Measurements from ENCODE around the gene PURB. TPM values are rescaled to one million over a fixed set of nuclear protein-coding genes. Genes with fewer than 3 reads are reported as not detected.

Gene PURB
- total and polyA plus RNA-seq, 5 donors from 2014 or later = 1.1 to 29.9 (median 2.3) TPM

- peaks cover 7% of the 10 kb centered on the region for H3K27me3 Mint-ChIP-seq
Measured at GRCh38 chr7:44905002-44905635, 19.8 kb upstream of the PURB start.

GRCh38 chr7:44899443-44899842 is 14.1 kb upstream of the PURB start:
- Histone ChIP-seq H3K4me3 (ENCODE audit: low read depth, low read length) (no peak overlapping the region), H3K4me1 (ENCODE audit: control insufficient read depth, insufficient read depth, low read length, poor library complexity, severe bottlenecking) (no peaks in the 10 kb centered on the region), H3K27me3 (ENCODE audit: control insufficient read depth, insufficient read depth, low read length) (no peaks in the 10 kb centered on the region), H3K36me3 (ENCODE audit: control insufficient read depth, insufficient read depth, low read length) (no peaks in the 10 kb centered on the region), H3K9me3 (ENCODE audit: control insufficient read depth in 2 of 2, low read length in 2 of 2) (no peaks in the 10 kb centered on the region), H3K27ac (ENCODE audit: insufficient read depth, low read length, poor library complexity, severe bottlenecking) (no peak overlapping the region)
- no peak for ATAC-seq (ENCODE audit: low read depth in 2 of 2)
- Mint-ChIP-seq H3K27me3 (peaks cover 5% of the 10 kb centered on the region), H3K27ac (peak overlapping the region in 1 of 3 donors; percentile 20), H3K4me1 (no peaks in the 10 kb centered on the region), H3K4me3 (no peak overlapping the region), H3K9me3 (peaks cover 0 to 2% (median 0%) of the 10 kb centered on the region in 7 donors), H3K36me3 (no peaks in the 10 kb centered on the region)
- no peak for DNase-seq

More at GRCh38 chr7:44905002-44905635, 19.8 kb upstream of the PURB start:
- DNase-seq (no peak), ATAC-seq (ENCODE audit: low read depth in 2 of 2) (no peak)
- Histone ChIP-seq H3K4me3 (ENCODE audit: low read depth, low read length) (no peak overlapping the region), H3K9me3 (ENCODE audit: control insufficient read depth in 2 of 2, low read length in 2 of 2) (no peaks in the 10 kb centered on the region), H3K36me3 (ENCODE audit: control insufficient read depth, insufficient read depth, low read length) (no peaks in the 10 kb centered on the region), H3K27me3 (ENCODE audit: control insufficient read depth, insufficient read depth, low read length) (no peaks in the 10 kb centered on the region), H3K27ac (ENCODE audit: insufficient read depth, low read length, poor library complexity, severe bottlenecking) (no peak overlapping the region), H3K4me1 (ENCODE audit: control insufficient read depth, insufficient read depth, low read length, poor library complexity, severe bottlenecking) (no peaks in the 10 kb centered on the region)
- Mint-ChIP-seq H3K9me3 (peaks cover 0 to 2% (median 0%) of the 10 kb centered on the region in 7 donors), H3K4me1 (no peaks in the 10 kb centered on the region), H3K4me3 (no peak overlapping the region), H3K27ac (no peak overlapping the region), H3K36me3 (no peaks in the 10 kb centered on the region)

GRCh38 chr7:44898039-44898438 is 12.7 kb upstream of the PURB start:
- Histone ChIP-seq H3K4me3 (ENCODE audit: low read depth, low read length) (no peak overlapping the region), H3K27me3 (ENCODE audit: control insufficient read depth, insufficient read depth, low read length) (no peaks in the 10 kb centered on the region), H3K9me3 (ENCODE audit: control insufficient read depth in 2 of 2, low read length in 2 of 2) (no peaks in the 10 kb centered on the region), H3K4me1 (ENCODE audit: control insufficient read depth, insufficient read depth, low read length, poor library complexity, severe bottlenecking) (no peaks in the 10 kb centered on the region), H3K27ac (ENCODE audit: insufficient read depth, low read length, poor library complexity, severe bottlenecking) (no peak overlapping the region), H3K36me3 (ENCODE audit: control insufficient read depth, insufficient read depth, low read length) (no peaks in the 10 kb centered on the region)
- Mint-ChIP-seq H3K27ac (no peak overlapping the region), H3K4me1 (no peaks in the 10 kb centered on the region), H3K4me3 (no peak overlapping the region), H3K36me3 (no peaks in the 10 kb centered on the region), H3K9me3 (no peaks in the 10 kb centered on the region), H3K27me3 (peaks cover 5% of the 10 kb centered on the region)
- DNase-seq (peak in 1 of 3 donors; percentile 24), ATAC-seq (ENCODE audit: low read depth in 2 of 2) (no peak)

- H3K9me3 Mint-ChIP-seq = no peaks in the 10 kb centered on the region
- peaks cover 5% of the 10 kb centered on the region for H3K27me3 Mint-ChIP-seq
- no peaks in the 10 kb centered on the region for H3K9me3 ChIP-seq (ENCODE audit: control insufficient read depth in 2 of 2, low read length in 2 of 2)
- H3K4me3 ChIP-seq (ENCODE audit: low read depth, low read length) = no peak overlapping the region
- H3K36me3 ChIP-seq (ENCODE audit: control insufficient read depth, insufficient read depth, low read length) = no peaks in the 10 kb centered on the region
- H3K4me1 Mint-ChIP-seq = no peaks in the 10 kb centered on the region
- H3K36me3 Mint-ChIP-seq = no peaks in the 10 kb centered on the region
- H3K27me3 ChIP-seq (ENCODE audit: control insufficient read depth, insufficient read depth, low read length) = no peaks in the 10 kb centered on the region
- DNase-seq (no peak), ATAC-seq (ENCODE audit: low read depth in 2 of 2) (no peak)
- no peak overlapping the region for H3K27ac Mint-ChIP-seq
- no peak overlapping the region for H3K4me3 Mint-ChIP-seq
- H3K4me1 ChIP-seq (ENCODE audit: control insufficient read depth, insufficient read depth, low read length, poor library complexity, severe bottlenecking) = no peaks in the 10 kb centered on the region
- H3K27ac ChIP-seq (ENCODE audit: insufficient read depth, low read length, poor library complexity, severe bottlenecking) = no peak overlapping the region
Measured at GRCh38 chr7:44897309-44897708, 12.0 kb upstream of the PURB start.

- no peaks in the 10 kb centered on the region for H3K36me3 Mint-ChIP-seq
- no peak for ATAC-seq (ENCODE audit: low read depth in 2 of 2)
- Histone ChIP-seq H3K4me3 (ENCODE audit: low read depth, low read length) (no peak overlapping the region), H3K4me1 (ENCODE audit: control insufficient read depth, insufficient read depth, low read length, poor library complexity, severe bottlenecking) (no peaks in the 10 kb centered on the region), H3K27ac (ENCODE audit: insufficient read depth, low read length, poor library complexity, severe bottlenecking) (no peak overlapping the region), H3K9me3 (ENCODE audit: control insufficient read depth in 2 of 2, low read length in 2 of 2) (no peaks in the 10 kb centered on the region), H3K36me3 (ENCODE audit: control insufficient read depth, insufficient read depth, low read length) (no peaks in the 10 kb centered on the region), H3K27me3 (ENCODE audit: control insufficient read depth, insufficient read depth, low read length) (no peaks in the 10 kb centered on the region)
- no peak overlapping the region for H3K27ac Mint-ChIP-seq
- no peak for DNase-seq
- peaks cover 5% of the 10 kb centered on the region for H3K27me3 Mint-ChIP-seq
- H3K4me1 Mint-ChIP-seq = peaks cover 0 to 11% (median 8%) of the 10 kb centered on the region in 4 donors
- H3K9me3 Mint-ChIP-seq = no peaks in the 10 kb centered on the region
- no peak overlapping the region for H3K4me3 Mint-ChIP-seq
Measured at GRCh38 chr7:44894888-44895580, 9.7 kb upstream of the PURB start.

- no peak overlapping the region for H3K4me3 ChIP-seq (ENCODE audit: low read depth, low read length)
- Mint-ChIP-seq H3K27ac (peak overlapping the region in 1 of 3 donors; percentile 36), H3K27me3 (no peaks in the 10 kb centered on the region), H3K9me3 (no peaks in the 10 kb centered on the region), H3K36me3 (no peaks in the 10 kb centered on the region), H3K4me3 (no peak overlapping the region), H3K4me1 (peaks cover 0 to 11% (median 8%) of the 10 kb centered on the region in 4 donors)
- DNase-seq (no peak), ATAC-seq (ENCODE audit: low read depth in 2 of 2) (no peak)
- H3K27me3 ChIP-seq (ENCODE audit: control insufficient read depth, insufficient read depth, low read length) = no peaks in the 10 kb centered on the region
- H3K27ac ChIP-seq (ENCODE audit: insufficient read depth, low read length, poor library complexity, severe bottlenecking) = no peak overlapping the region
- H3K9me3 ChIP-seq (ENCODE audit: control insufficient read depth in 2 of 2, low read length in 2 of 2) = no peaks in the 10 kb centered on the region
- no peaks in the 10 kb centered on the region for H3K36me3 ChIP-seq (ENCODE audit: control insufficient read depth, insufficient read depth, low read length)
- no peaks in the 10 kb centered on the region for H3K4me1 ChIP-seq (ENCODE audit: control insufficient read depth, insufficient read depth, low read length, poor library complexity, severe bottlenecking)
Measured at GRCh38 chr7:44893710-44894234, 8.4 kb upstream of the PURB start.

- no peak for DNase-seq
- H3K36me3 Mint-ChIP-seq = no peaks in the 10 kb centered on the region
- peaks cover 0 to 11% (median 9%) of the 10 kb centered on the region in 4 donors for H3K4me1 Mint-ChIP-seq
Measured at GRCh38 chr7:44891791-44892190, 6.5 kb upstream of the PURB start.

More at GRCh38 chr7:44891791-44892190, 6.5 kb upstream of the PURB start:
- no peaks in the 10 kb centered on the region for H3K27me3 Mint-ChIP-seq
- no peaks in the 10 kb centered on the region for H3K4me1 ChIP-seq (ENCODE audit: control insufficient read depth, insufficient read depth, low read length, poor library complexity, severe bottlenecking)
- H3K4me3 Mint-ChIP-seq = peak overlapping the region in 1 of 4 donors; percentile 12
- H3K4me3 ChIP-seq (ENCODE audit: low read depth, low read length) = no peak overlapping the region
- H3K27ac ChIP-seq (ENCODE audit: insufficient read depth, low read length, poor library complexity, severe bottlenecking) = peak overlapping the region; percentile 28
- H3K36me3 ChIP-seq (ENCODE audit: control insufficient read depth, insufficient read depth, low read length) = no peaks in the 10 kb centered on the region
- H3K27ac Mint-ChIP-seq = peak overlapping the region; percentile 46 to 95 (median 53)
- no peak for ATAC-seq (ENCODE audit: low read depth in 2 of 2)
- no peaks in the 10 kb centered on the region for H3K9me3 Mint-ChIP-seq
- no peaks in the 10 kb centered on the region for H3K27me3 ChIP-seq (ENCODE audit: control insufficient read depth, insufficient read depth, low read length)
- H3K9me3 ChIP-seq (ENCODE audit: control insufficient read depth in 2 of 2, low read length in 2 of 2) = no peaks in the 10 kb centered on the region
